HL-60 (cell line): ENCODE measurements around the gene TAS1R1.

ENCODE experiments used
- DNase-seq, 2 experiments: peaks; one replicate each; pipeline ENCODE4 v3.0.0-alpha.2; 2010 to 2020; ENCODE audit warnings: low read depth in 1 of 2, low spot score in 1 of 2
- H3K27ac ChIP-seq: fragments of 250-450 bp; sonication (Bioruptor Pico); replicated peaks from 2 replicates; pipeline ENCODE4 v1.5.1; 2020; ENCODE audit warnings: mild to moderate bottlenecking, moderate library complexity
- H3K27me3 ChIP-seq: fragments of 250-450 bp; sonication (Bioruptor Pico); 2 replicates; pipeline ENCODE4 v1.5.1; 2021; ENCODE audit warnings: mild to moderate bottlenecking, moderate library complexity; ENCODE audit not compliant: insufficient read depth, poor library complexity, severe bottlenecking
- H3K4me3 ChIP-seq: replicated peaks from 2 replicates; pipeline ENCODE4 v1.5.1; 2011; ENCODE audit warnings: mild to moderate bottlenecking, control low read depth, low read length; ENCODE audit not compliant: insufficient read depth
- CTCF ChIP-seq: IDR thresholded peaks from one replicate; pipeline ENCODE4 v1.5.1; 2011; ENCODE audit warnings: low read length, control low read depth, inconsistent platforms; ENCODE audit not compliant: insufficient read depth
- GABPA ChIP-seq: IDR thresholded peaks from 2 replicates; pipeline ENCODE4 v1.6.1; 2012; ENCODE audit warnings: low read depth
- POLR2AphosphoS5 ChIP-seq: IDR thresholded peaks from 2 replicates; pipeline ENCODE4 v1.6.1; 2012; ENCODE audit warnings: low read depth
- REST ChIP-seq: IDR thresholded peaks from 2 replicates; pipeline ENCODE4 v1.6.1; 2012; ENCODE audit warnings: low read depth; ENCODE audit not compliant: insufficient replicate concordance
- SPI1 ChIP-seq: IDR thresholded peaks from 2 replicates; pipeline ENCODE4 v1.6.1; 2012; ENCODE audit warnings: low read depth, mild to moderate bottlenecking, borderline replicate concordance

Gene TAS1R1

GRCh38 chr1:6508816-6509189 lies 46.3 kb upstream of the TAS1R1 start:
- Histone ChIP-seq H3K4me3 (no peak overlapping the region), H3K27ac (no peak overlapping the region), H3K27me3 (peaks cover 2% of the 10 kb centered on the region)
- DNase-seq: no peak
- TF ChIP-seq SPI1 (no peak), GABPA (no peak), CTCF (no peak), REST (no peak), POLR2AphosphoS5 (no peak)

GRCh38 chr1:6509220-6509918 lies 45.7 kb upstream of the TAS1R1 start:
- peak in 1 of 2 experiments; percentile 18 for DNase-seq
- Histone ChIP-seq H3K4me3 (no peak overlapping the region), H3K27ac (no peak overlapping the region), H3K27me3 (peaks cover 2% of the 10 kb centered on the region)
- TF ChIP-seq GABPA (no peak), SPI1 (peak; percentile 77), CTCF (no peak), POLR2AphosphoS5 (0 out of 2 replicates have a peak, but pooled peaks have one; percentile 19)

GRCh38 chr1:6509919-6510291 lies 45.2 kb upstream of the TAS1R1 start:
- no peak for DNase-seq
- no peak for TF ChIP-seq CTCF
- TF ChIP-seq POLR2AphosphoS5: no peak
- TF ChIP-seq GABPA: no peak
- TF ChIP-seq REST: no peak
- no peak for TF ChIP-seq SPI1
- Histone ChIP-seq H3K27ac (no peak overlapping the region), H3K27me3 (peaks cover 2% of the 10 kb centered on the region), H3K4me3 (no peak overlapping the region)

- Histone ChIP-seq H3K4me3 (no peak overlapping the region), H3K27ac (no peak overlapping the region), H3K27me3 (peaks cover 2% of the 10 kb centered on the region)
- DNase-seq: no peak
- TF ChIP-seq POLR2AphosphoS5 (no peak), CTCF (no peak), SPI1 (no peak), GABPA (no peak), REST (no peak)
These were observed 44.6 kb upstream of the TAS1R1 start for GRCh38 chr1:6510493-6510892.
